OCI-LY1 (cell line): Measurements from ENCODE around the gene BRD2.

Experiments used
- H2AFZ ChIP-seq: fragments of 200-600 bp; sonication (generic), shearing (Covaris generic); 2 replicates; pipeline ENCODE4 v1.6.0; 2014; ENCODE audit warnings: antibody characterized with exemption, mild to moderate bottlenecking, low read length
- H3F3A ChIP-seq: fragments of 200-600 bp; sonication (generic), shearing (Covaris generic); 2 replicates; pipeline ENCODE4 v1.6.0; 2014; ENCODE audit warnings: mild to moderate bottlenecking, antibody characterized with exemption, low read length, moderate library complexity; ENCODE audit not compliant: insufficient read depth
- H3K27ac ChIP-seq: fragments of 200-600 bp; sonication (generic); 2 replicates; pipeline ENCODE4 v1.5.1; 2014; ENCODE audit warnings: low read length, mixed run types, mild to moderate bottlenecking, low read depth; ENCODE audit not compliant: poor library complexity, severe bottlenecking
- H3K27me3 ChIP-seq: fragments of 200-600 bp; sonication (generic); 2 replicates; pipeline ENCODE4 v1.6.0; 2014; ENCODE audit warnings: antibody characterized with exemption, mild to moderate bottlenecking, low read length, moderate library complexity; ENCODE audit not compliant: insufficient read depth
- H3K36me3 ChIP-seq: fragments of 200-600 bp; sonication (generic); 2 replicates; pipeline ENCODE4 v1.6.1; 2014; ENCODE audit warnings: mild to moderate bottlenecking, antibody characterized with exemption, low read length, moderate library complexity, mixed read lengths; ENCODE audit not compliant: insufficient read depth
- H3K4me1 ChIP-seq: fragments of 200-600 bp; sonication (generic); 2 replicates; pipeline ENCODE4 v1.5.1; 2014; ENCODE audit warnings: mild to moderate bottlenecking, low read length, moderate library complexity; ENCODE audit not compliant: insufficient read depth, severe bottlenecking
- H3K4me2 ChIP-seq: fragments of 200-600 bp; sonication (generic), shearing (Covaris generic); 2 replicates; pipeline ENCODE4 v1.6.1; 2014; ENCODE audit warnings: low read length
- H3K4me3 ChIP-seq: fragments of 200-600 bp; sonication (generic); 2 replicates; pipeline ENCODE4 v1.5.1; 2014; ENCODE audit warnings: low read length, low read depth, mild to moderate bottlenecking, mixed read lengths; ENCODE audit not compliant: poor library complexity, severe bottlenecking
- H3K79me2 ChIP-seq: fragments of 200-600 bp; shearing (Covaris generic); 2 replicates; pipeline ENCODE4 v1.6.1; 2016; ENCODE audit warnings: mixed run types, low read length, mixed read lengths; ENCODE audit not compliant: insufficient read depth
- H3K9ac ChIP-seq: fragments of 200-600 bp; sonication (generic), shearing (Covaris generic); 2 replicates; pipeline ENCODE4 v1.6.1; 2014; ENCODE audit warnings: mild to moderate bottlenecking, low read length, mixed read lengths
- H3K9me2 ChIP-seq: fragments of 200-600 bp; sonication (generic), shearing (Covaris generic); 2 replicates; pipeline ENCODE4 v1.6.1; 2014; ENCODE audit warnings: low read depth, mild to moderate bottlenecking, low read length, mixed read lengths
- H3K9me3 ChIP-seq: fragments of 200-600 bp; shearing (Covaris generic); 2 replicates; pipeline ENCODE4 v1.6.1; 2014; ENCODE audit warnings: low read length, mixed read lengths
- H4K20me1 ChIP-seq: fragments of 200-600 bp; sonication (generic), shearing (Covaris generic); 2 replicates; pipeline ENCODE4 v1.6.0; 2016; ENCODE audit warnings: mild to moderate bottlenecking, low read length; ENCODE audit not compliant: insufficient read depth
- EZH2 ChIP-seq: fragments of 200-600 bp; sonication (generic), shearing (Covaris generic); IDR thresholded peaks from 2 replicates; pipeline ENCODE4 v1.8.0; 2017; ENCODE audit warnings: borderline replicate concordance, mixed run types, mild to moderate bottlenecking, antibody characterized with exemption, low read length, moderate library complexity, mixed read lengths
- TF ChIP-seq, protein P1 (sequence below): fragments of 200-600 bp; sonication (generic), shearing (Covaris generic); IDR thresholded peaks from 2 replicates; pipeline ENCODE4 v1.5.1; 2017; ENCODE audit warnings: mild to moderate bottlenecking, antibody characterized with exemption, low read length, moderate library complexity, mixed read lengths

BRD2 gene

DNA sequence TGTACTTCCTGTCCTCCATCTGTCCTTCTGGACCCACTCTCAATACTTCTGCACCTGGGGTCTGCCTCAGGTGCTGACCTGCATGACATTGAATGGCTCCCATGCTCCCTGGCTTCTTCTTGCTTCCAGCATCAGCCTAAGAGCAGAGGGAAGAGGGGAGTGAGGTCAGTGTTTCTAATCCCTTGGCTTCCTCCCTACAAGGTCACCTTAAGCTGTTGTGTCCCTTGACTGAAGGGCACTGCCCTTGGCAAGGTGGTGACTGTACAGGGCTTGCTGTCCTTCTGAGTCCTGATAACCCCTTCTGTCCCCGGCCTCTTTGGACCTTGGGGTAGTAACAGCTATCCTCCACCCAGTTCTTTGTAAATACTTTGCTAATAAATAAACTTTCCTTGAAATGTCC is 37.2 kb upstream of the BRD2 start:
- Histone ChIP-seq H3F3A (no peaks in the 10 kb centered on the region), H4K20me1 (no peaks in the 10 kb centered on the region), H3K9ac (no peak overlapping the region), H2AFZ (no peak overlapping the region), H3K4me1 (peaks cover 9% of the 10 kb centered on the region), H3K4me2 (no peak overlapping the region), H3K9me2 (no peaks in the 10 kb centered on the region), H3K27ac (no peak overlapping the region), H3K79me2 (no peaks in the 10 kb centered on the region), H3K27me3 (no peaks in the 10 kb centered on the region), H3K36me3 (no peaks in the 10 kb centered on the region), H3K4me3 (no peak overlapping the region), H3K9me3 (no peaks in the 10 kb centered on the region)
- TF ChIP-seq, protein P1, sequence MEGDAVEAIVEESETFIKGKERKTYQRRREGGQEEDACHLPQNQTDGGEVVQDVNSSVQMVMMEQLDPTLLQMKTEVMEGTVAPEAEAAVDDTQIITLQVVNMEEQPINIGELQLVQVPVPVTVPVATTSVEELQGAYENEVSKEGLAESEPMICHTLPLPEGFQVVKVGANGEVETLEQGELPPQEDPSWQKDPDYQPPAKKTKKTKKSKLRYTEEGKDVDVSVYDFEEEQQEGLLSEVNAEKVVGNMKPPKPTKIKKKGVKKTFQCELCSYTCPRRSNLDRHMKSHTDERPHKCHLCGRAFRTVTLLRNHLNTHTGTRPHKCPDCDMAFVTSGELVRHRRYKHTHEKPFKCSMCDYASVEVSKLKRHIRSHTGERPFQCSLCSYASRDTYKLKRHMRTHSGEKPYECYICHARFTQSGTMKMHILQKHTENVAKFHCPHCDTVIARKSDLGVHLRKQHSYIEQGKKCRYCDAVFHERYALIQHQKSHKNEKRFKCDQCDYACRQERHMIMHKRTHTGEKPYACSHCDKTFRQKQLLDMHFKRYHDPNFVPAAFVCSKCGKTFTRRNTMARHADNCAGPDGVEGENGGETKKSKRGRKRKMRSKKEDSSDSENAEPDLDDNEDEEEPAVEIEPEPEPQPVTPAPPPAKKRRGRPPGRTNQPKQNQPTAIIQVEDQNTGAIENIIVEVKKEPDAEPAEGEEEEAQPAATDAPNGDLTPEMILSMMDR, result no peak
- no peak for TF ChIP-seq EZH2

DNA sequence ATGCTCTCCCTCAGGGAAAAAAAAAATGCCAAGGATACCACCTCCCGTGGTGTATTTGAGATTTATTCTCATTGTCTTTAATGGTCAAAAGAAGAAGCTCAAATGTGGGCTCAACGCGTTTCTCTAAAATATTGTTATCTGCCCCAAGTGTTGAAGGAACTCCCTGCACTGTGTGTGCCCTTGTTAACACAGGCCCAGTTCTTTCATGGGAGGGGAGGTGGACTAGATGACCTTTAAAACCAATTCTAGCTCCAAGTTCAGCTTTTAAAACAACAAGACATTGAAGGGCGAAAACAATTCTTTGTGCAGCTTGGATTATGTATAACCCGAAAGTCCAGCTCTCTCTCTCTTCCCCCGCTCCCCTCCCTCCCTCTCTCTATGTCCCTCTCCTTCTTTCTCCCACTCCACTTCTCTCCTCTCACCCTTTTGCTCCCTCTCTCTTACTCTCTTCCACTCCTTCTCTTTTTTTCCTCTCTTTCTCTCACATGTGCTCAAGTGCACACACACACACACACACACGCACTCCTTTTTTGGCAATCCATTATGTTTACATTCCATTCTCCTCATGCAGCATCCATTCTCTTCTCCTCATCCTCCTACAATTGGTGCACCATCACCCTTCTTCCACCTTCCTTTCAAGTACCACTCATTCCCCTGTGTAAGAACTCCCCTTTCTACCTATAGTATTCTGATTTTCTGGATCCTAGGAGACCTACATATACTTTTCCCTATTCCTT is 36.1 kb upstream of the BRD2 start:
- Histone ChIP-seq H3K79me2 (no peaks in the 10 kb centered on the region), H3K4me2 (no peak overlapping the region), H3K27ac (no peak overlapping the region), H3K4me1 (peaks cover 19% of the 10 kb centered on the region), H2AFZ (no peak overlapping the region), H3K9me2 (no peaks in the 10 kb centered on the region), H3K9me3 (no peaks in the 10 kb centered on the region), H3K36me3 (no peaks in the 10 kb centered on the region), H3K4me3 (no peak overlapping the region), H4K20me1 (no peaks in the 10 kb centered on the region), H3K9ac (no peak overlapping the region), H3F3A (no peaks in the 10 kb centered on the region), H3K27me3 (no peaks in the 10 kb centered on the region)
- no peak for TF ChIP-seq EZH2
- TF ChIP-seq, protein P1, result no peak

DNA sequence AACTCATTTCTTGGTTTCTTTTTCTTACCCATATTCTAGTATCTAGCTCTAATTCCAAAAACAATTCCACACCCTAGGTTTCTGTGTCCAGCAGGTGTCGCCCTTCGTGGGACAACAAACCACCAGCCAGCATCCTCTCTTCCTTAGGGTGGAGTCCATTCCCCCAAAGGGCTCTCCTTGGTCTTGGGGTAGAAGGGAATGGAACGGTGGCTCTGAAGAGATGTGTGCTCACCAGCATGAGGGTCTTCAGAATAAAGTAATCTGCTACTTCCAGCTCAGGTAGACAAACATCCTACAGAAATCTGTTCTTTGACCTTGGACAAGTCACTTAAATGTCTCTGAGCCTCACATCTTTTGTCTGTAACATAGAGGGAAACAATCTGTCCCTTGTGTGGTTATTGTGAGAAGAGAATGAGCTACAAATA is 34.7 kb upstream of the BRD2 start:
- Histone ChIP-seq H3K27me3 (no peaks in the 10 kb centered on the region), H2AFZ (no peak overlapping the region)

More for the DNA sequence above, 34.7 kb upstream of the BRD2 start:
- Histone ChIP-seq H3K9me3 (no peaks in the 10 kb centered on the region), H3K4me3 (no peak overlapping the region), H3K79me2 (no peaks in the 10 kb centered on the region), H3K9me2 (no peaks in the 10 kb centered on the region), H3K4me2 (no peak overlapping the region), H3F3A (no peaks in the 10 kb centered on the region), H3K9ac (no peak overlapping the region), H3K36me3 (no peaks in the 10 kb centered on the region), H4K20me1 (no peaks in the 10 kb centered on the region), H3K27ac (no peak overlapping the region), H3K4me1 (peaks cover 32% of the 10 kb centered on the region)
- TF ChIP-seq EZH2, result no peak
- TF ChIP-seq, protein P1, result peak; percentile 87
